Measurements from ENCODE around the gene MICAL3. TPM values are rescaled to one million over a fixed set of nuclear protein-coding genes. Genes with fewer than 3 reads are reported as not detected.

Gene MICAL3
- total and polyA plus RNA-seq, 2 of the 8 experiments (the other 6 are each of a cell fraction or from before 2014, with no cell fraction given) = 8.3 to 41.8 TPM

DNA sequence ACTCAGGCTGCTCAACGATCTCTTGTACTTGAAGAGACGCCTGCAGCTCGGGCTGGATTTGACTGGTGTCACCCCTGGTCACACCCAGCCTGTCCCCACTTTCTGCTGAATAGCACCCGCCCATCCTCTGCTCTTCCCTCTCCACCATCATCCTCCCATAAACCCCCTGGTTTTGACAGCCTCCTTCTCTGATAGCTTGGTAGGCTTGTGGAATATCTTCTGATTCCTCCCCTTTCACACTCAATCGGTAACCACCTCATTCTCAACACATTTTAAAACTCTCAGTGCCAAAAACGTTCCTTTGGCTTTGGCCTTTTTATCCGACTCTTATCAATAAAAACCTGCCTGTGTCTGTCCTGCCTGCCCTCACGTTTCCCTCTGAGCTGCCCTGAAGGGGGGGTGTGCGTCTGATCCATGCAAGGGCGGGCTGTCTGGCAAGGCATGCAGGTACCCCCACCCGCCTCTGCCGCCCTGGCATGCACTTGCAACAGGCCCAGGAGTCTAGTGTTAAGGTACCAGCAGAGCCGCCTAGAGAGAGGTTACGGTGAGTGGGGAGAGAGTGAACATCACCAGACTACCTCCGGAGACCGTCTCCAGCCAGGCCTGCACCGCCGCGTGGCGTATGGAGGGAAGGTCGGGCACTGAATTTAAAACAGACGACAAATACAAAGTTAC is 198.3 kb downstream of the MICAL3 start (continued):
- no peak for TF ChIP-seq SP2 (IDR thresholded peaks at IDR 0.05; ENCODE audit: low read length)
- TF ChIP-seq JUN (IDR thresholded peaks at IDR 0.05; ENCODE audit: low read depth, low read length) = no peak
- TF ChIP-seq JUND (IDR thresholded peaks at IDR 0.05; ENCODE audit: low read length) = no peak
- no peak for TF ChIP-seq POLR2A (IDR thresholded peaks at IDR 0.05; ENCODE audit: control extremely low read depth in 1 of 2, low read depth in 2 of 2, low read length in 2 of 2)
- TF ChIP-seq SP1 (IDR thresholded peaks at IDR 0.05; ENCODE audit: low read depth, low read length) = no peak
